Cardiac muscle cell (in vitro differentiated cells and primary cell): ENCODE results near the gene RNF149. TPM values are rescaled to one million over a fixed set of nuclear protein-coding genes. Genes with fewer than 3 reads are reported as not detected.
"Not testable (repeated sequence)": the region's sequence is repeated elsewhere in the genome, so short reads cannot be mapped to it uniquely, and the experiment has no call there.

Experiments
- DNase-seq, 2 donors: peaks; one replicate each; pipeline versions ENCODE4 v3.0.0 to v3.0.0-alpha.2; 2010 to 2017; ENCODE audit warnings: low read depth in 1 of 2, low spot score in 1 of 2
- H3K27ac ChIP-seq: fragments of 200-600 bp; sonication (generic); 2 replicates; pipeline ENCODE4 v1.5.1; 2016
- H3K27me3 ChIP-seq: fragments of 200-600 bp; sonication (generic); 2 replicates; pipeline ENCODE4 v1.6.0; 2016; ENCODE audit warnings: control low read depth
- H3K36me3 ChIP-seq: fragments of 200-600 bp; sonication (generic); 2 replicates; pipeline ENCODE4 v1.5.1; 2016; ENCODE audit warnings: control low read depth
- H3K4me1 ChIP-seq: fragments of 200-600 bp; sonication (generic); 2 replicates; pipeline ENCODE4 v1.8.1; 2017; ENCODE audit warnings: low read depth, mild to moderate bottlenecking, mixed run types
- H3K4me3 ChIP-seq: fragments of 200-600 bp; sonication (generic); 2 replicates; pipeline ENCODE4 v1.5.1; 2016; ENCODE audit warnings: mild to moderate bottlenecking
- H3K9me3 ChIP-seq: fragments of 200-600 bp; sonication (generic); 2 replicates; pipeline ENCODE4 v1.5.1; 2017; ENCODE audit warnings: low read depth, mild to moderate bottlenecking, control low read depth
- polyA plus RNA-seq: library from polyadenylated mRNA; unstranded; fragments of >200 nt; fragmentation: Nextera tagmentation; extraction: Ambion mirVana; gene quantifications from 2 replicates; pipeline ENCODE4 v1.2.1, GENCODE V29; 2016
- total RNA-seq: library from RNA; depleted of rRNA; stranded (reverse); fragments of >200 nt; gene quantifications from 2 replicates; pipeline ENCODE4 v1.2.3, GENCODE V29; 2016
- TF ChIP-seq, protein P1 (sequence below): IDR thresholded peaks from 2 replicates; pipeline ENCODE4 v1.5.1; 2012; ENCODE audit warnings: low read depth, mild to moderate bottlenecking, low read length

RNF149 gene
- total and polyA plus RNA-seq, 2 experiments from 2014 or later: 44.4 to 69.9 TPM

GRCh38 chr2:101354420-101355311, 46.2 kb upstream of the RNF149 start:
- Histone ChIP-seq H3K36me3 (no peaks in the 10 kb centered on the region), H3K27ac (no peak overlapping the region), H3K4me3 (no peak overlapping the region), H3K4me1 (no peaks in the 10 kb centered on the region), H3K27me3 (no peaks in the 10 kb centered on the region), H3K9me3 (no peaks in the 10 kb centered on the region)
- TF ChIP-seq, protein P1, sequence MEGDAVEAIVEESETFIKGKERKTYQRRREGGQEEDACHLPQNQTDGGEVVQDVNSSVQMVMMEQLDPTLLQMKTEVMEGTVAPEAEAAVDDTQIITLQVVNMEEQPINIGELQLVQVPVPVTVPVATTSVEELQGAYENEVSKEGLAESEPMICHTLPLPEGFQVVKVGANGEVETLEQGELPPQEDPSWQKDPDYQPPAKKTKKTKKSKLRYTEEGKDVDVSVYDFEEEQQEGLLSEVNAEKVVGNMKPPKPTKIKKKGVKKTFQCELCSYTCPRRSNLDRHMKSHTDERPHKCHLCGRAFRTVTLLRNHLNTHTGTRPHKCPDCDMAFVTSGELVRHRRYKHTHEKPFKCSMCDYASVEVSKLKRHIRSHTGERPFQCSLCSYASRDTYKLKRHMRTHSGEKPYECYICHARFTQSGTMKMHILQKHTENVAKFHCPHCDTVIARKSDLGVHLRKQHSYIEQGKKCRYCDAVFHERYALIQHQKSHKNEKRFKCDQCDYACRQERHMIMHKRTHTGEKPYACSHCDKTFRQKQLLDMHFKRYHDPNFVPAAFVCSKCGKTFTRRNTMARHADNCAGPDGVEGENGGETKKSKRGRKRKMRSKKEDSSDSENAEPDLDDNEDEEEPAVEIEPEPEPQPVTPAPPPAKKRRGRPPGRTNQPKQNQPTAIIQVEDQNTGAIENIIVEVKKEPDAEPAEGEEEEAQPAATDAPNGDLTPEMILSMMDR: no peak
- no peak for DNase-seq

DNA sequence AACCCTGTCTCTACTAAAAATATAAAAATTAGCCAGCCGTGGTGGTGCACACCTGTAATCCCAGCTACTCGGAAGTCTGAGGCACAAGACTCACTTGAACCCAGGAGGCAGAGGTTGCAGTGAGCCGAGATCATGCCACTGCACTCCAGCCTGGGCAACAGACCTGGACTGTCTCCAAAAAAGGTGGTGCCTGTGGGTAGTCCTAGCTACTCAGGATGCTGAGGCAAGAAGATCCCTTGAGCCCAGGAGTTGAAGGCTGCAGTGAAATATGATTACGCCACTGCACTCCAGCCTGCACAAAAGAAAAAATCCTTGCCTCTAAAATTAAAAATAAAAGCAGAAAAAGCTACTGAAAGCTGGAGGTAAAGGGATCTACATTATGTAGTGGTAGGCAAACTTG, 44.1 kb upstream of the RNF149 start:
- not testable (repeated sequence) for DNase-seq, H3K4me3 ChIP-seq, H3K4me1 ChIP-seq, H3K27me3 ChIP-seq, H3K36me3 ChIP-seq, H3K27ac ChIP-seq, H3K9me3 ChIP-seq

DNA sequence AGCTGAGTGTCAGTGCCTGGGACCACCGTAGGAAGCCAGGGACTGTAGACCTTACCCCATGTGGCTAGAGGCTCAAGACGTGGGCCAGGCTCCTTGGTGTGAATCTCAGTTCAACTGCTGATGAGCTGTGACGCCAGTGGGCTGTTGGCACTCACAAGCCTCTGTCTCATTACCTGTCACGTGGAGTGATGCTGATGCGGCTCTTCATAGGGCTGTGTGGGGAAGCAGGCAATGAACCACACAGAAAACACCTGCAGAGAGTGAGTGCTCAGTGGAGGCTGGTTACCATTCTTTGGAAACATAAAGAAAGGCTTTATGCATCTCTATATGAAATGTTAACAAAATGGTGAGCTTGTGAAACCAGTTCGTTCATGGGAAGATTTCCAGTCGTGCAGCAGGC, 42.7 kb upstream of the RNF149 start:
- Histone ChIP-seq H3K9me3 (no peaks in the 10 kb centered on the region), H3K27ac (no peak overlapping the region), H3K27me3 (no peaks in the 10 kb centered on the region), H3K36me3 (no peaks in the 10 kb centered on the region), H3K4me3 (no peak overlapping the region), H3K4me1 (no peaks in the 10 kb centered on the region)
- no peak for DNase-seq
- TF ChIP-seq, protein P1: no peak

DNA sequence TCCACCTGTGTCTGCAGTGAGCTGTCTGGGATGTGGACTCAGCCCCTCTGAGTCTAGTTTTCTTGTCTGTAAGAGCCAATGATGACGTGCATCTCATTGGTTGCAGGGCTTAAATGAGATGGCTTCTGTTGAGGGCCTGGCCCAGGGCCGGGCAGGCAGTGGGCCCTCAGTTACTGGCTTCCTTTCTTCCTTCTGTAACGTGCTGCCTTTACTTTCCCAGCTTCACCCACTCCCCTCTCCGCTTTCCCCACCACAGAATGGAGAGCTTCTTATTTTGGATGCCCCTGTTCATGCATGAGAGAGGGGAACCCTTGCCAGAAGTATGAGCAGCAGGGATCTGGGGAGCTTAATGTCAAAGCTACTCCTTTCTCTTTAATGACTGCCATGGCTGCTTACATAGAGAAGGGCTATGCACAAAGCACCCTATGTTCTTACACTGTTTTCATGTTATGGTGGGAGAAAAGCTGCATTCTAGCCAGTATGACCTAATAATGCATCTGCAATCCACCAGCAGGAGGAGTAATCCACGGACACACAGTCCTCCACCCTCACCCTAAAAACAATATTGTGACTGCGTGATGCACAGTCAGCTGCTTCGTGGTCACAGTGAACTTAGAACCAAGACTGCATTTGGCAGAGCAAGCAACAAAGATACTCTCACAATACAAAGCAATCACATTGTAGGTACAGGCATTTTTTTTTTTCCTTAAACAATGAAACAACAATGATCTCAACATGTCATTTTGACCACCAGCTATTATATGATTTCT, 41.6 kb upstream of the RNF149 start:
- H3K9me3 ChIP-seq: no peaks in the 10 kb centered on the region
- no peaks in the 10 kb centered on the region for H3K4me1 ChIP-seq
- H3K36me3 ChIP-seq: no peaks in the 10 kb centered on the region
- no peak overlapping the region for H3K27ac ChIP-seq
- no peaks in the 10 kb centered on the region for H3K27me3 ChIP-seq
- TF ChIP-seq, protein P1: peak; percentile 41
- no peak overlapping the region for H3K4me3 ChIP-seq
- DNase-seq: peak in 1 of 2 donors; percentile 55

DNA sequence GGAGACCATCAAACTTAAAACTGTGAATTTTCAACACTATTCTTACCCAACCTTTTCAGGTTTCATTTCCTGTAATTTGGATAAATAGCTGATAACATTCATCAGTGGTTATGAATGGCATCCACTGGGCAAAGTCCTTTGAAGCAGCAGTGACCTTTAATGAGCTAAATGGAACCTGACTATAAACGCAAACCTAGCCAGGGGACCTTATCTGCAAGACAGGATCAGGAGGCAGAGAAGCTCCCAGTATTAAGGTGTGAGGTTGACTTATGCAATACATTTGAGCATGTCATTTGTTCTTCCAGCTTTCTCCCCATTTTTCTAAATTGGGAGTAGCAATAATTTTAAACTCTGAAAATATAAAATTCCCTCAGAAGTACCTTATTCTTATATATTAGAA, 40.4 kb upstream of the RNF149 start:
- Histone ChIP-seq H3K27ac (no peak overlapping the region), H3K4me3 (no peak overlapping the region), H3K27me3 (no peaks in the 10 kb centered on the region), H3K4me1 (no peaks in the 10 kb centered on the region), H3K36me3 (no peaks in the 10 kb centered on the region), H3K9me3 (no peaks in the 10 kb centered on the region)
- TF ChIP-seq, protein P1: no peak
- DNase-seq: no peak

DNA sequence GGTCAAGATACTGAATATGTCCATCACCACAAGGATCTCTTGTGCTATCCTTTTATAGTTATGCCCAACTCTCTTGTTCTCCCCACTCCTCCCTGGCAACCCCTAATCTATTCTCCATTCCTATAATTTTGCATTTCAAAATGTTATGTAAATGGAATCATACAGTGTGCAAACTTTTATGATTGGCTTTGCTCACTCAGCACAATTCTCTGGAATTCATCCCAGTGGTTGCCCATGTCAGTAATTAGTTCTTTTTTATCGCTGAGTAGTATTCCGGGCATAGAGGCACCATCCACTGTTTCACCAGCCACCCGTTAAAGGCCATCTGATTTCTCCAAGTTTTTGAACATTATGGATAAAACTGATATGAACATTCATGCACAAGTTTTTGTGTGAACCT, 38.4 kb upstream of the RNF149 start:
- Histone ChIP-seq H3K27me3 (no peaks in the 10 kb centered on the region), H3K9me3 (no peaks in the 10 kb centered on the region), H3K4me3 (no peak overlapping the region), H3K4me1 (no peaks in the 10 kb centered on the region), H3K36me3 (no peaks in the 10 kb centered on the region), H3K27ac (no peak overlapping the region)
- TF ChIP-seq, protein P1: no peak
- no peak for DNase-seq
